ENCODE data around the gene KCNH2.

Gene KCNH2

DNA sequence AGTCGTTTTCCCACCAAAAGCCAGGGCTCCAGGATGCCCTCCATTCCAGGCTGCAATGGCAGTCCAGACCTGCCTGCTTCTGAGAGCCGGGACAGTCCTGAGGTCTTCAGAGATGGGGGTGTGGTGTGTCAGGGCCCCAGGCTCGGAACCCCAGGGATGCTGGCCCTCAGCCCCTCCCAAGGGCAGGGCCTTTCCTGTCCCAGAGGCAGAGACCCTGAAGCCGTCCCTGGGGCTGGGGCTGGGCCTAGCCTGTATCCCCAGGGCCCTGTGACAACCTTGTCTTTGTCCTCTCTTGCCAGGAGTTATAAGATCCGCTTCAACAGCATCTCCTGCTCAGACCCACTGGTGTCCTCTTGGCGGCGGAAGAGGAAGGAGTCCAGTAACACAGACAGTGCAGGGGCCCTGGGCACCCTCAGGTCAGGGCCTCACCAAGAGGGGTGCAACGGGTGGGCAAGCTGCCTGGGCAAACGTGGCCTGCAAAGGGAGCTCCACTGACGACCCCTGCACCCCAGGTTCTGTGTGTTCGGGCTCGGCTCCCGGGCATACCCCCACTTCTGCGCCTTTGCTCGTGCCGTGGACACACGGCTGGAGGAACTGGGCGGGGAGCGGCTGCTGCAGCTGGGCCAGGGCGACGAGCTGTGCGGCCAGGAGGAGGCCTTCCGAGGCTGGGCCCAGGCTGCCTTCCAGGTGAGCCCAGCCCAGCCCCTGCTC lies 28.6 kb upstream of the KCNH2 start:
- TF ChIP-seq, protein P1, sequence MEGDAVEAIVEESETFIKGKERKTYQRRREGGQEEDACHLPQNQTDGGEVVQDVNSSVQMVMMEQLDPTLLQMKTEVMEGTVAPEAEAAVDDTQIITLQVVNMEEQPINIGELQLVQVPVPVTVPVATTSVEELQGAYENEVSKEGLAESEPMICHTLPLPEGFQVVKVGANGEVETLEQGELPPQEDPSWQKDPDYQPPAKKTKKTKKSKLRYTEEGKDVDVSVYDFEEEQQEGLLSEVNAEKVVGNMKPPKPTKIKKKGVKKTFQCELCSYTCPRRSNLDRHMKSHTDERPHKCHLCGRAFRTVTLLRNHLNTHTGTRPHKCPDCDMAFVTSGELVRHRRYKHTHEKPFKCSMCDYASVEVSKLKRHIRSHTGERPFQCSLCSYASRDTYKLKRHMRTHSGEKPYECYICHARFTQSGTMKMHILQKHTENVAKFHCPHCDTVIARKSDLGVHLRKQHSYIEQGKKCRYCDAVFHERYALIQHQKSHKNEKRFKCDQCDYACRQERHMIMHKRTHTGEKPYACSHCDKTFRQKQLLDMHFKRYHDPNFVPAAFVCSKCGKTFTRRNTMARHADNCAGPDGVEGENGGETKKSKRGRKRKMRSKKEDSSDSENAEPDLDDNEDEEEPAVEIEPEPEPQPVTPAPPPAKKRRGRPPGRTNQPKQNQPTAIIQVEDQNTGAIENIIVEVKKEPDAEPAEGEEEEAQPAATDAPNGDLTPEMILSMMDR (IDR thresholded peaks at IDR 0.05) = no peak
- peaks cover 79% of the 10 kb centered on the region for H3K27me3 ChIP-seq
- no peak overlapping the region for H3K4me3 ChIP-seq (ENCODE audit: low read depth in 1 of 2, low read length in 1 of 2)
- no peaks in the 10 kb centered on the region for H3K9me3 ChIP-seq
- no peak overlapping the region for H3K27ac ChIP-seq
- H3K4me1 ChIP-seq (ENCODE audit: control insufficient read depth in 1 of 2, insufficient read depth in 1 of 2, low read depth in 1 of 2, low read length in 1 of 2) = peaks cover 5 to 7% of the 10 kb centered on the region in 2 experiments
- H3K36me3 ChIP-seq = no peaks in the 10 kb centered on the region

- Histone ChIP-seq H3K4me1 (ENCODE audit: control insufficient read depth in 1 of 2, insufficient read depth in 1 of 2, low read depth in 1 of 2, low read length in 1 of 2) (peaks cover 5 to 7% of the 10 kb centered on the region in 2 experiments), H3K27me3 (peaks cover 76% of the 10 kb centered on the region), H3K4me3 (ENCODE audit: low read depth in 1 of 2, low read length in 1 of 2) (no peak overlapping the region), H3K36me3 (no peaks in the 10 kb centered on the region), H3K9me3 (no peaks in the 10 kb centered on the region), H3K27ac (no peak overlapping the region)
- TF ChIP-seq, protein P1 (IDR thresholded peaks at IDR 0.05) = no peak
These were observed 27.4 kb upstream of the KCNH2 start for GRCh38 chr7:151005566-151005965.

DNA sequence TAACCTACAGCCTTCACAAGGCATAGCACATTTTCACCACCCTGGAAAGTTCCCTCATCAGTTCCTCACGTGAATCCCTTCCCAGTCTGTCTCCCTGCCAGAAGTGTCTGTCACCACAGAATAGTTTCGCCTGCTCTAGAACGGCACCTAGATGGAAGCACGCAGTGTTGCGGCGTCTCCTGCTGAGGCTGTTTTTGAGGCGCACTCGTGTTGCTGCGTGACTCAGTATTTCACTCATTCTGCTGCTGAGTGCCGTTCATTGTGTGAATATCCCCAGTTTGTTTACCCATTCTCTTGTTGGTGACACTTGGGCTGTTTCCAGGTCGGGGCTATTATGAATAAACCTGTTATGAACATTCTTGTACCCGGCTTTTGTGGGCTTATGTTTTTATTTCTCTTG lies 25.5 kb upstream of the KCNH2 start:
- H3K4me3 ChIP-seq (ENCODE audit: low read depth in 1 of 2, low read length in 1 of 2) = no peak overlapping the region
- TF ChIP-seq, protein P1 (IDR thresholded peaks at IDR 0.05) = no peak
- H3K27me3 ChIP-seq = peaks cover 70% of the 10 kb centered on the region
- H3K27ac ChIP-seq = no peak overlapping the region
- peaks cover 4 to 5% of the 10 kb centered on the region in 2 experiments for H3K4me1 ChIP-seq (ENCODE audit: control insufficient read depth in 1 of 2, insufficient read depth in 1 of 2, low read depth in 1 of 2, low read length in 1 of 2)
- no peaks in the 10 kb centered on the region for H3K9me3 ChIP-seq
- H3K36me3 ChIP-seq = no peaks in the 10 kb centered on the region

- Histone ChIP-seq H3K4me3 (ENCODE audit: low read depth in 1 of 2, low read length in 1 of 2) (no peak overlapping the region), H3K4me1 (ENCODE audit: control insufficient read depth in 1 of 2, insufficient read depth in 1 of 2, low read depth in 1 of 2, low read length in 1 of 2) (no peaks in the 10 kb centered on the region), H3K9me3 (no peaks in the 10 kb centered on the region), H3K36me3 (no peaks in the 10 kb centered on the region), H3K27me3 (peaks cover 72% of the 10 kb centered on the region), H3K27ac (no peak overlapping the region)
- TF ChIP-seq, protein P1 (IDR thresholded peaks at IDR 0.05) = no peak
These were observed 23.4 kb upstream of the KCNH2 start for GRCh38 chr7:151001546-151001945.

DNA sequence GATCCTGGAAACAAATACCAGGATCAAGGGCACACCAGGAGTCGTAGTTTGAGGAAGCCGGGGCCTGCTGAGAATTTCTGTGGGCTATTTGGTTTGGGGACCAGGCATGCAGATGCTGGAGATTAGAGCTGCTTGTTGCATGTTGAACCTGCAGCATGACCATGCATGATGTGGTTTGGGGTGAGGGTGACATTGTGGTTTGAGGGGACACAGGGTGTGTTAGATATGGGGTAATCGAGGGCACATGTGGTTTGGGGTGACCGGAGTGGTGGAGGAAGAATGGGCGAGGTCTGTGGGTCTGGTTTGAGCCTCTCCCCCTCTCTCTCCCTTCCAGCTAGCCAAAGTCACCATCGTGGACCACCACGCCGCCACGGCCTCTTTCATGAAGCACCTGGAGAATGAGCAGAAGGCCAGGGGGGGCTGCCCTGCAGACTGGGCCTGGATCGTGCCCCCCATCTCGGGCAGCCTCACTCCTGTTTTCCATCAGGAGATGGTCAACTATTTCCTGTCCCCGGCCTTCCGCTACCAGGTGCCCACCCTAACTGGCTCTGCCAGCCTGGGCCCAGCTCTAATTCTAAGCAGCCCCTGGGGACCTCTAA lies 22.9 kb upstream of the KCNH2 start:
- no peak overlapping the region for H3K4me3 ChIP-seq (ENCODE audit: low read depth in 1 of 2, low read length in 1 of 2)
- no peaks in the 10 kb centered on the region for H3K36me3 ChIP-seq
- no peak overlapping the region for H3K27ac ChIP-seq
- TF ChIP-seq, protein P1 (IDR thresholded peaks at IDR 0.05) = no peak
- no peaks in the 10 kb centered on the region for H3K4me1 ChIP-seq (ENCODE audit: control insufficient read depth in 1 of 2, insufficient read depth in 1 of 2, low read depth in 1 of 2, low read length in 1 of 2)
- H3K27me3 ChIP-seq = peaks cover 73% of the 10 kb centered on the region
- H3K9me3 ChIP-seq = no peaks in the 10 kb centered on the region
